Gastroesophageal sphincter (tissue), 3 donors: Measurements from ENCODE around the gene GPR75.

Experiments used
- EP300 ChIP-seq: sonication (generic); formaldehyde crosslinking; IDR thresholded peaks from one replicate; pipeline ENCODE4 v1.6.1; 2017; ENCODE audit warnings: antibody characterized with exemption, mild to moderate bottlenecking
- POLR2A ChIP-seq, 2 donors: fragments of 450-650 bp; IDR thresholded peaks; one replicate each; pipeline ENCODE4 v1.6.1; 2017; ENCODE audit warnings: antibody characterized with exemption in 2 of 2, mild to moderate bottlenecking in 2 of 2, moderate library complexity in 1 of 2
- POLR2AphosphoS5 ChIP-seq: sonication (generic); formaldehyde crosslinking; IDR thresholded peaks from one replicate; pipeline ENCODE4 v1.6.1; 2017; ENCODE audit warnings: antibody characterized with exemption
- TF ChIP-seq, protein P1 (sequence below), 4 experiments: fragments of 200-600 bp in 2 of 4; fragments of 450-650 bp in 2 of 4; sonication (generic) in 1 of 4; IDR thresholded peaks; one replicate each; pipeline ENCODE4 v1.5.1; 2017 to 2019; ENCODE audit warnings: antibody characterized with exemption in 4 of 4, mild to moderate bottlenecking in 2 of 4, moderate library complexity in 2 of 4

DNA sequence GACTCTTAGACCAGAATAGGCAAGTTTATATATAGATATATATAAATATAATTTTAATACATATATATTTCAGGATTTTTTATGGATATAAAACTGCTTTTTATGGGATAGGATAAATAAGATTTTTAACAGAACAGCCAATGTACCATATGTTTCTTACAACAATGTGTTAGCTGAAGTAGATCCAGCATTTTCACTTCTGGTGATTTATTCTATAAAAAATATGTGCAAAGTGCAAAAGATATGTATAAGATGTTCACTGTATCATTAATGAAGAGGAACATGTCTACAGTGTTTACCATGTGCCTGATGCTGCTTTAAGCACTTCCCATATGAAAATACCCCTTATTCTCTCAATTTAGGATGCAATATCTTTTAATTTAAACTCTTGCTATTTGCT lies 22.2 kb upstream of the GPR75 start:
- no peak for TF ChIP-seq POLR2A (IDR thresholded peaks at IDR 0.05)
- no peak for TF ChIP-seq POLR2AphosphoS5
- TF ChIP-seq, protein P1, sequence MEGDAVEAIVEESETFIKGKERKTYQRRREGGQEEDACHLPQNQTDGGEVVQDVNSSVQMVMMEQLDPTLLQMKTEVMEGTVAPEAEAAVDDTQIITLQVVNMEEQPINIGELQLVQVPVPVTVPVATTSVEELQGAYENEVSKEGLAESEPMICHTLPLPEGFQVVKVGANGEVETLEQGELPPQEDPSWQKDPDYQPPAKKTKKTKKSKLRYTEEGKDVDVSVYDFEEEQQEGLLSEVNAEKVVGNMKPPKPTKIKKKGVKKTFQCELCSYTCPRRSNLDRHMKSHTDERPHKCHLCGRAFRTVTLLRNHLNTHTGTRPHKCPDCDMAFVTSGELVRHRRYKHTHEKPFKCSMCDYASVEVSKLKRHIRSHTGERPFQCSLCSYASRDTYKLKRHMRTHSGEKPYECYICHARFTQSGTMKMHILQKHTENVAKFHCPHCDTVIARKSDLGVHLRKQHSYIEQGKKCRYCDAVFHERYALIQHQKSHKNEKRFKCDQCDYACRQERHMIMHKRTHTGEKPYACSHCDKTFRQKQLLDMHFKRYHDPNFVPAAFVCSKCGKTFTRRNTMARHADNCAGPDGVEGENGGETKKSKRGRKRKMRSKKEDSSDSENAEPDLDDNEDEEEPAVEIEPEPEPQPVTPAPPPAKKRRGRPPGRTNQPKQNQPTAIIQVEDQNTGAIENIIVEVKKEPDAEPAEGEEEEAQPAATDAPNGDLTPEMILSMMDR (IDR thresholded peaks at IDR 0.05), result no peak
- no peak for TF ChIP-seq EP300
